Stimulated activated CD8-positive, alpha-beta memory T cell treated with anti-CD3 and anti-CD28 coated beads, Interleukin-7, amount 100 ng/mL, for 48 hours (primary cell): Measurements from ENCODE around the gene MCTP1.
"Not testable (repeated sequence)": the region's sequence is repeated elsewhere in the genome, so short reads cannot be mapped to it uniquely, and the experiment has no call there.

Source experiments
- DNase-seq, 2 donors: peaks; one replicate each; pipeline ENCODE4 v3.0.0-alpha.2; 2020; ENCODE audit warnings: low read depth in 1 of 2; ENCODE audit errors: extremely low read depth in 1 of 2

MCTP1 gene

DNA sequence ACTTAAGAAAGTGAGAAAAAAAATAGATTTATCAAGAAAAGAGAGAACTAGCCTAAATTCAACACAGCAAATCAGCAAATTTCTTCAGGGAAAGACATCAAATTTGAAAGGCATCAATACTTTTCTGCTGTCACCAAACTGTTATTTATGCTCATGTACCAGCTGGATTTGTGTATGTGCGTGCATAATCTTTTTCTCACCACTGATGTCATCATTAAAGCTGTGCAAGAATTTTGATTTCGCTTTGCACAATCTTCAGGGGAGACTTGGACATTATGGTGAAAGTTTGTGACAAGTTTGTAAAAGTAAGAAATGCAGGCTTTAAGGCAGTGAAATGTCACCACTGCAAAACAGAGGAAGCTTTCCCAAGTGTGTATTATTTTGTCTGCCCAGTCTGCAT is 451.0 kb downstream of the MCTP1 start:
- DNase-seq = no peak

DNA sequence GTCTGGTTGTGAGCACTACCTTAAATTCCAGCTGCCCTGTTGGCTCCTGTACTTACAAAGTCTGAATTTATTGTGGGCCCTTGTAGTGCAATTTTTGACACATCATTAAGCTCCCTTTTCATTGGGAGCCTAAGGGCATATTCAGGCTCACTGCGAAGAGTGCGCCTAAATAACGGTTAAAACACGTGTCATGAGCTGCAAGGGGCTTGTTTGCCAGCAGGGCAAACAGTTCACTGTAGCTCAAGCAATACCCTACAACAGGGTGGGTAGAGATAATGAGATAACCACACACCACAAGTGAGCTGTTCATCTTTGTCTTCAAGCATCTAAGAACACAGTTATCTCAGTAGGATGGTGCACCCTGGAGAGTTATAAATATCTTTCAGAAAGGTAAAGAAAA is 452.2 kb downstream of the MCTP1 start:
- DNase-seq = no peak

DNA sequence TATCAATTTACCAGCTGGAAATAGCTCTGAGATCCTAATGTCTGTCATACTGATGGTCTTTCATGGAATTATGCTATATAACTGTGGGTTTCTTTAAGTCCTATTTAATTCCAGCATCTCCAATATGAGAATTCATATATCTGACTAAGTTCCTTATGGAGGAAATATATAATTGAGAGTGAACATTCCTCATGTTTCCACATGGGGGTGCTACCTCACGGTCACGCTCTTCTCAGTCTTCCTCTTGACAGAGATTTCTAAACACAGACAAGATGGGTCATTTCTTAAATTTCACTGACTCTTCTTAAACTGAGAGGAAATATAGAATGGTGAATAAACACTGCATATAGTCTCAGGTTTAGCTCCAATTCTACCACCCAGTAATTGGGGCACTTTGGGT is 454.4 kb downstream of the MCTP1 start:
- DNase-seq = no peak

- not testable (repeated sequence) for DNase-seq
Measured at GRCh38 chr5:94828222-94828621, 456.7 kb downstream of the MCTP1 start.

- DNase-seq = no peak
Measured at GRCh38 chr5:94820488-94820887, 464.4 kb downstream of the MCTP1 start.

DNA sequence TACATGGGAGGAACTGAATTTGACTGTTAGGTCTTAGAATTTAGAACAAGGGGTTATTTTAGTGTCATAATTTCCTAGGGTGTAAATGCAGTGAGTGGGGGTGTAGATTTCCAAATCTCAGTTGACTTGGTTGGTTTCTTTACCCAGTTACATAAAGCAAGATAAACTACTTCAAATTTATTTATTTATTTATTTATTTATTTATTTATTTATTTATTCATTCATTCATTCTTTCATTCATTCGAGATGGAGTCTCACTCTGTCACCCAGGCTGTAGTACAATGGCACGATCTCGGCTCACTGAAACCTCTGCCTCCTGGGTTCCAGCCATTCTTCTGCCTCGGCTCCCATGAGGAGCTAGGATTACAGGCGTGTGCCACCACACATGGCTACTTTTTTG is 466.0 kb downstream of the MCTP1 start:
- DNase-seq = no peak

DNA sequence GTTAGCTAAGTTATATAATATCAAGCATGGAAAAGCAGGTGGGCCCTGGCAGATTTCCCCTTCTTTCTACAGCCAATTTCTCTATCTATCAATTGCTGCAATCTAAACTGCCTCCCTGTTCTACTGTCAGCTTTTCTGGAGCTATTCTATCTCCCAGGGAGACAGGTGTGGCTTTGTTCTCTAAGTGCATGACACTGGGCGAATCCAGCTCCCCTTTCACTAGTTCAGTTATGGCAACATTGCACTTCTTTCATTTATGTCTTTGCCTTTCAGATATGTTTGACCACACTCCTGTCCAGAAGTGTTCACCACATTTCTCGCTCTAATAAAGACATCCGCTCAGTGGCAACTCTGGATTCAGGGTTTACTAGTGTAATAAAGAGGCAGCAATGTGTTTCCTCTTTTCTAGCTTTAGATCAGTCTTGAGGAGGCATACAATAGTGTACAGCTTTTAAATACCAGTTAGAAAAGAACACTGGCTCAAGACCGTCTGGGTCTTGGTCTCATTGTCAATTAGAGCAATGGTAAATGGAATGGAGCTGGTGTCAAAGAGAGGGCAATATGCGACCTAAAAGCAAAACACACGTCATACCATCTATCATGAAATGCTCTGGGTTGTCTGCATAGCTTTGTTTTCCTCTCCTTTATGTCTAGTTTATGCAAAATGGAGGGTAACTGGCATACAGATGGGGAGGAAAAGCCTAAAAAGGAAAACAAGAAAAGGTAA is 469.4 kb downstream of the MCTP1 start:
- DNase-seq = no peak

- no peak for DNase-seq
Measured at GRCh38 chr5:94812232-94812631, 472.7 kb downstream of the MCTP1 start.

DNA sequence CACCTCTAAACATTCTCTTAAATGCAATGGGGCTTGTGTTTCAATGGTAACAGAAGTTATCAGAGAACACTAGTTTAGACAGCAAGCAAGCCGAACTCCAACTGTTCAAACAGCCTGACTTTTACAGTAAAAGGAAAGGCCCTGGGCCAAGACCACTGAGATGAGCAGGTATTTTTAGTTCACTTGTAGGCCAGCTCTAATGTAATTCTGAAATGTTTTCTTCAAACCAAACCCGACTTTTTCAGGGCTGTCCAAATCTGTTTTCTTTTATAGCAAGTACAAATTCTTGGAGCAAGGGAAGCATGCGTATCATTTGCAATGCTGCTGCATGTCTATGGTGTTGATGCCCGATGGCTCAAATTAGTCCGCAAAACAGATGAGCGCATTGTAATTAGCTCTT is 473.6 kb downstream of the MCTP1 start:
- DNase-seq = no peak

GRCh38 chr5:94810877-94811276 is 474.0 kb downstream of the MCTP1 start:
- DNase-seq = no peak

DNA sequence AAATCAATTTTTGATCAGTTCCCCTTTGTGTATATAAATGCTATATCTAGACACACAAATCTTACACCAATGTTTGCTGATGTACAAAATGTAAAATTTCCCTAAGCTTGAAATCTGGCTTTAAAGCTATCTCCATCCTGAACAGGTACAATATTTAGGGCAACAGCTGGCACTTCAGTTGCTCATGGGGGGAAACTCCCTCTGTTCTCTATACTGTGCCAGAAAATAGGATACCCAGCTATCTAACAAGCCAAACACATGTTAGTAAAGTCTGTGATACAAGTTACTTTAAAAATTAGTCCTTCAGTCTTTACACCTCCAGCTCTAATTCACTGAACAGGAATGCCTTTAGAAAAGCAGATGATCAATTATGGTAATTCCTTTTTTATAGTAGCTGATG is 474.6 kb downstream of the MCTP1 start:
- DNase-seq = no peak

- no peak for DNase-seq
Measured at GRCh38 chr5:94808497-94808896, 476.4 kb downstream of the MCTP1 start.

GRCh38 chr5:94807985-94808384 is 476.9 kb downstream of the MCTP1 start:
- no peak for DNase-seq

- no peak for DNase-seq
Measured at GRCh38 chr5:94802450-94802849, 482.4 kb downstream of the MCTP1 start.

DNA sequence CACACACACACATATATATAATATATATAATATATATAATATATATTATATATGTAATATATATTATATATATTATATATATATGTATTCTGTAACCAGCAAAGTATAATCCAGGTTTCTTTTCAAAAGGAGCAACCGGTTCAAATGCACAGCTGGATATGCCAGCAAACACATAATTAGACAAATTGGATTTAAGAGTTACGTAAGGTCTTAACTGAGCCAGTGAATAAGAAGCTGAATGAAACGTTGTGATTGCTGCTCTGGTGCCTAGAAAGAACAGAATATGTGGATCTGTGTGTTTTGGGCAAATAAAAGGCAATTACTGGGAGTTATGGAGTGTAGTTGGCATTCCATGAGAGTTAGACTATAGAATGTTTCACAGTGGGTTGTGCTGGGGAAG is 488.3 kb downstream of the MCTP1 start:
- DNase-seq = no peak

GRCh38 chr5:94793816-94794198 is 491.1 kb downstream of the MCTP1 start:
- DNase-seq = no peak

- DNase-seq = peak in 1 of 2 donors; percentile 5
Measured at GRCh38 chr5:94793113-94793815, 491.6 kb downstream of the MCTP1 start.

DNA sequence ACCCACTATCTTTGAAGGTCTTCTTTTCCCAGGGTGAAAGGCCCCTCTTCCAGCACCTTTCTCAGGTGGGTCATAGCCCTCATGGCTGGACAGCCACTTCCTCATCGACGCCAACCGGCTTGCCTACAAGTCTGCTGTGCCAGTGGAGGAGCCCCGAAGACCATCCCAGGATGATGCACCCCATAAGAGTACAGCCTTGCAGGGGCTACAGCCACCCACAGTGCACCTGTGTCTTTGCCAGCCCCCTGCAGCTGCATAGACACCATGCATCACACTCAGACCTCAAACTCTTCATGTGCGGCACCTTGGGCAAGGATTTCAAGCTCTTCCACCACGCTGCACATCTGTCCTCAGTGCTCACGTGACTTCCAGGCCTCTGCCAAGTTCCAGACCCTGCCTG is 493.1 kb downstream of the MCTP1 start:
- no peak for DNase-seq

DNA sequence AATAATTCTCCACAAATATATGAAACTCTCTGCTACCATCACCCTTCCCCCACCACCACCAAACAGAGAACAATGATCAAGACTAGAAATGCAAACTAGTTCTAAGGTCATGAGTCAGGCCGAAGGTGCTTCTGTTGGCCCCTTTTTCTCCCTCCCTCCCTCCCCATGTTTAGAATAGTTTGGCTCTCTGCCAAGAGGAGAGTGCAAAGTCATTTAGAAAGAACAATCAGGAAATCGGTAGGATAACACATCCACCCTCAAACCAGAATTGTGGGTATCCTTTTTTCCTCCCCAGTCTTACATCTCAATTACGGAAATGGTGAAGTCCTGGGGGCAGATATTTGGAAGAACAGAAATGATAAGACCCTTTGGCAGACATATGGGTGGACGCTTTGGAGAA is 496.4 kb downstream of the MCTP1 start:
- no peak for DNase-seq

GRCh38 chr5:94784536-94785505 is 500.1 kb downstream of the MCTP1 start:
- DNase-seq = no peak

GRCh38 chr5:94782383-94782782 is 502.5 kb downstream of the MCTP1 start:
- no peak for DNase-seq
